Activated naive CD4-positive, alpha-beta T cell treated with Interleukin-2 at 50 U/mL for 16 hours (primary cell): ENCODE measurements around the gene C15orf40.
"Not testable (repeated sequence)": the region's sequence is repeated elsewhere in the genome, so short reads cannot be mapped to it uniquely, and the experiment has no call there.

Experiments used
- DNase-seq: peaks from one replicate; pipeline ENCODE4 v3.0.0-alpha.2; 2020

Gene C15orf40

DNA sequence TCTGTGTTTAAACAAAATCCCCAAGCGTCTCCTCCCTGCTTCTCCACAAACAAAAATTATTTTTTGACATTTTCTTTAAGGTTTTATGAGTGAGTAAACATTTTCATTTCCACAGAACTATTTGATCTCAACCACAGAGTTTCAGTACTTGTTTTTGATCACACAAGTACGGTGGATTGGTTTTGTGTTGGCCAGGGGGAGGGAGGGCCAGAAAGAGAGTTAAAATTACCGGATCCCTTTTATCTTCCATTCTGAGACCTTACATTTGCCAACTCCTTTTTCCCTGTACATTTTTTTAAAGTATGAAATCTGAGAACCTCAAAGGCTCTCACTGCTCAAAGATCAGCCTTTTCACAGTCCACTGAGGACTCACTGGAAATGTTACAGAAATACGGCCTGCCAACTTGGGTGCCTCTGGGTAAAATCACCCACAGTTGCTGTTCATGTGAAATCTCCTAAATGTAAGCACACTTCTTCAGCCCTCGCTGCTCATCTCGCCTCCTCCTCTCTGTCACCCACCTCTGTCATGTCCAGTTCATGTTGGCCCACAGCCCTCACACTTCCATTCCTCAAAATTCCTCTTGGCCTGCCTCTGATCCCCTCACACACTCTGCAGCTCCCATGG lies 60.6 kb downstream of the C15orf40 start:
- DNase-seq = no peak

DNA sequence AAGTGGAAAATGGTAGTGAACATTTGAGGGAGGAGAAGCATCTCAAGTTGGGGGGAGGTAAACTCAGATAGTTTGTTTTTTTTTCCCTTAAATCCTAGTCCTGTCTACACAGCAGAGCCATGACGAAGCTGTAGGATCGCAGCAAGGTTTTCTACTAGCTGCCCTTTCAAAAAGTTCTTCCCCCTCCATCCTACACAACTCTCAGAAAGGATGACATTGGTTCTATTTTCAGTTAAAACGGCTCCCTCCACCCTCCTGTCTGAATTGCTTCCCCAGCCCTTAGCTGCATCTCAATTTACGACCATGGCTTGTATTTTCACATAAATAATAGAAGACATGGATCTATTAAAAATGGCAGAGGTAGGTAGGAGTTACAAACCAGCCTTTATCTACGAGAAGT lies 61.1 kb downstream of the C15orf40 start:
- DNase-seq = no peak

DNA sequence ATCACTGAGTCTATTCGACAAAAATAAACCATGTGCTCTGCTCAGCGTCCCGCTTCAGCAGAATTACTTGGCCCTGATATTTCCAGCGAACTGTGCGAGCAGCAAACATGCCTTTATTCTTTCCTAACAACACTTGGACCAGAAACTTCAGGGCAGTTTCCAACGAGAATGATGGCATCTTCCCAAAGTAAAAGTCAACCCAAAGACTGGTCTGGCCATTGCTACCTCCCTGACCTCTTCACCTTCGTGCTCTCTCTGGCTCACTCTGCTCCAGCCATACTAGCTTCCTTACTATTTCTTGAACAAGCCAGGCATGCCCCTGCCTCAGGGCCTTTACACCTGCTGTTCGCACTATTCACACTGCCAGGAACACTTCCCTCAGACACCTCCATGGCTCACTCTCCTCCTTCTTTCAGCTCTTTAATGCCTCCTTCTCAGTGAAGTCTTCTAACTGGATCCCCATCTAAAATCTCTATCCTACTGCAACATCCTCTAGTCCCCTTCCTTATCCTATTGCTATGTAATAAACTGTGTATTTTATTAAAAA lies 65.2 kb downstream of the C15orf40 start:
- DNase-seq = no peak

DNA sequence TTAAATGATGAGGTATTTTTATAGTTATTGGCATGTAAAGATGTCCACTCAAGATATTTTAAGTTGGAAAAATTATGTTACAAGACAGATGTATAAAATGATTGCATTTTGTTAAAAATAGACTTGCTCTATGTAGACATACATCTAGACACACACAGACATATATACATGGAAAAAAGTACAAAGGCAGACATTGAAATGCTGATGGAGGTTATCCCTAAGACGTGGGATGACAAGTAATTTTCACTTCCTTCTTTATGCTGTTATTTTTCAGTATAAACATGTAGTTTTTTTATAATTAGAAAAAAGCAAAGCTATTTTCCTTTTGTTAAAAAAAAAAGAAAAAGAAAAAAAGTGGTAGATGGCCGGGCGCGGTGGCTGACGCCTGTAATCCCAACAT lies 66.1 kb downstream of the C15orf40 start:
- no peak for DNase-seq

DNA sequence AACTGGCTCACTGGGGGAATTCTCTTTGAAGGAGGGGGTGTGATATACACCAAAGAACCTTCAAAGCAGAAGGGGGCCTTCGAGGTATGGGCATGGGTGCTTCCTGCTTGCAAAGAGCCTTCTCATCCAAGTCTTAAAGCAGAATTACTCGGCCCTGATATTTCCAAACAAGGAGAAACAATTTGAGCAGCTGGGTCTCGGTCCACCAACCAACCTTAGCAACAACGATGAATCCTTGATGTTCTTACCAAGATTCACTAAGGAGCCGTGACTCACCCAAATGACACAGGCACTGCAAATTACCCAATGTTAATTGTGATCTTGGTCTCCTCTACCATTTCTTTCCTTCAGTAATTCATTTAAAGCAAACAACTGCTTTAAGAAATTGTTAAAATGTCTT lies 66.6 kb downstream of the C15orf40 start:
- DNase-seq = no peak

DNA sequence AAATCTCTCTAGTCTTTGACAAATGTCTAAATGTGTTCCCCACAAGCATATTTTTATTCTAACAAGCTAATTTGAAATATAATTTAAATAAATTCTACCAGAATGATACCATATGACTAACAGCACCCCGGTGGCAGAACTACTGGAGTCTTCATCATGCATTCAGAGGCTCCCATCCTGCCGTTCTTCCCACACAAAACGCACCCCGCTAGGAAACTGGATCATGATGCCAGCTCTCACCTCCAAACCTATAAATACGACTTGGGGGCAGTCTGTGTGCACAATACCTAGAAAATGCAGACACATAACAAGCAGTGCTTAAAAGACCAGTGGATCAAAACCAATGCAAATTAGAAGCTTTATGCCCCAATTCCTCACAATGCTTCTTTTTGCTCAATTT lies 67.4 kb downstream of the C15orf40 start:
- no peak for DNase-seq

DNA sequence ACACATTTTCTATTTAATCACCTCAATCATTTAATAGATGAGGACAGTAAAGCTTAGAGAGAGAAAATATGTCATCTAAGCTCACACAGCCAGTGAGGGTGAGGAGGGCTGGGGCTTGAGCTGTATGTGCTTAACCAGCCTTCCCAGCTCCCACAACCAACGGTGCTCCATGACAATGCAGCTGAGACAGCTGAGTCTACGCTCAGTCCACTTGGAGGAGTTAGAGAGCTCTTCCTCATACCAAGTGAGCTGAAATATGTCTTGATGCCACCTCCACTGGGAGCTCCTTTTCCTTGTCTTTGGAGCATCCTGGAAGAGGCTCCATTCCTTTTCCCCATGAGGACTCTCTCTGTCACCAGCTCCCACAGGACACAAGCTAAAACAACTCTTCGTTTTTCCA lies 68.3 kb downstream of the C15orf40 start:
- no peak for DNase-seq

DNA sequence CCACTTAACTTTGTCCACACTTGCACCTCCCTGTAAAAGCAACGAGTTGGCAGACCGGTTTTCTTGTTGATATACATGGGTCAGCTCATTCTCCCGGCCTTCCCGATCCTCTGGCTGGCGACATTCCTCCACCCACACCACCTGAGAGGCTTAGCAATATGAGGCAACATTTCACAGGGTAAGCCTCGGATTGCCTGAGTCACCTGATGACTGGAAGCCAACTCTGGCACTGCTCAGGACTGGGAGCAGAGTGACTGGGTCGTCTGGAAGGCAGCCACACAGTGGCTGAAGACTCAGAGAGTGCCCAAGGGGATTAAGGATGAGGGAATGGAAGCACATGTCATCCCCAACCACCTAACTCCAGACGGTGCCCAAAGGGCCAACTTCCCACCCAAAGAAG lies 68.7 kb downstream of the C15orf40 start:
- DNase-seq = no peak

DNA sequence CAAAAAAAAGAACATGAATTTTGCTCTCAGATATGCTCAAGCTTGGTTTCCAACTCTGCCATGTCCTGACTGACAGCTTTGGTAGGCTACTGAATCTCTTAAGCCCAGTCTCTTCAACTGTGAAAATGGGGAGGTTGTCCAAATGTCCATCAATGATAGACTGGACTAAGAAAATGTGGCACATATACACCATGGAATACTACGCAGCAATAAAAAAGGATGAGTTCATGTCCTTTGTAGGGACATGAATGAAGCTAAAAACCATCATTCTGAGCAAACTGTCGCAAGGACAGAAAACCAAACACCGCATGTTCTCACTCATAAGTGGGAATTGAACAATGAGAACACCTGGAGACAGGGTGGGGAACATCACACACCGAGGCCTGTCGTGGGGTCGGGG lies 71.8 kb downstream of the C15orf40 start:
- not testable (repeated sequence) for DNase-seq
